ENCODE data around the gene ADISSP. TPM values are rescaled to one million over a fixed set of nuclear protein-coding genes. Genes with fewer than 3 reads are reported as not detected.
"Not testable (repeated sequence)": the region's sequence is repeated elsewhere in the genome, so short reads cannot be mapped to it uniquely, and the experiment has no call there.

The ADISSP gene
- total RNA-seq, 1 experiment from 2014 or later, result 110 TPM

DNA sequence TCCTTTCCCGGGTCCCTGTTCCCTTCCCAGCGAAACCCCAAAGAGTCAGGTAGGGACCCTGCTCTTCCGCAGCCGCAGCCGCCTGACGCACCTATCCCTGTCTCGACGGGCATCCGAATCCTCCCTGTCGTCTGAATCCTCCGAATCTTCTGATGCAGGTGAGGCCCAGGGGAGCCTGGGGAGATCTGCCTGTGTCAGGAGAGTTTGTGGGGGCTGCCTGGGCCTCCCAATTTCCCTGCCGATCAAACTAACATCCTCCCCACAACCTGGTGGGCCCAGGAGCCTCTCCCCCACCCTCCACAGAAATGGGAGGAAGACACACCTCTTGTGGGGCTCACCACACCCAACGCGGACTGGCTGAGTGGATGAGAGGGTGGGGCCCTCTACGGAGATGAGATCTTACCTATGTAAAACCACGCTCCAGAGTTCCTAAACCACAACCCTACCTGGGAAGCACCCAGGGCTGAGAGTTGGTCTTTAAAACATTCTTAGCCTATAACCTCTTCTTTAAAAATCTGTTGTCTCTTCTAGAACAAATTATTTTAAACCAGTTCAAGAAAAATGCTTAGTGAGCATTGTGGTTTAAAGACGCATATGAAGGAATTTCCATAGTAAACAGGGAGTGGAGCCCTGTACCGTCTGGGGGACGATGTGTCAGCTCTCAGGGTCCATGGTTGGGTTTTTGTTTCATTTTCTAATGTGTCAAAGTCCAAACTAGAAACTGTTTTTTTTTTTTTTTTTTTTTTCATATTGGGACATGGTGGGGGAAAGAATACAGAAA is 30.2 kb upstream of the ADISSP start:
- DNase-seq (ENCODE audit: low spot score), result peak; percentile 46

DNA sequence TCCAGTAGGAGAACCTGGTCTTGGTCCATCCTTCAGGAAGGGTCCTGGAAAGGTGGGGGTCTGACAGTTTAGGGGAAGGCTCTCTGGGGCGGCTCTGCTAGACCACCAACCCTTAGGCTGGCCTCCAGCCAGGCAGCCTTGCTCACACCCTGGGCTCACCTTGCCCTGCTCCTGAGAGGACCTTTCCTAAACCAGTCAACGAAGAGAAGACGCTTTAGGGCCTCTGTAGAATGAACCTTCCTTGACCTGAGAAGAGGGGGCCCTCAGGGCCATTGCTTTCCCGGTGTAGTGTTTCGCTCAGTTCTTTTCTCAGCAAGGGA is 29.6 kb upstream of the ADISSP start:
- no peak for DNase-seq (ENCODE audit: low spot score)

DNA sequence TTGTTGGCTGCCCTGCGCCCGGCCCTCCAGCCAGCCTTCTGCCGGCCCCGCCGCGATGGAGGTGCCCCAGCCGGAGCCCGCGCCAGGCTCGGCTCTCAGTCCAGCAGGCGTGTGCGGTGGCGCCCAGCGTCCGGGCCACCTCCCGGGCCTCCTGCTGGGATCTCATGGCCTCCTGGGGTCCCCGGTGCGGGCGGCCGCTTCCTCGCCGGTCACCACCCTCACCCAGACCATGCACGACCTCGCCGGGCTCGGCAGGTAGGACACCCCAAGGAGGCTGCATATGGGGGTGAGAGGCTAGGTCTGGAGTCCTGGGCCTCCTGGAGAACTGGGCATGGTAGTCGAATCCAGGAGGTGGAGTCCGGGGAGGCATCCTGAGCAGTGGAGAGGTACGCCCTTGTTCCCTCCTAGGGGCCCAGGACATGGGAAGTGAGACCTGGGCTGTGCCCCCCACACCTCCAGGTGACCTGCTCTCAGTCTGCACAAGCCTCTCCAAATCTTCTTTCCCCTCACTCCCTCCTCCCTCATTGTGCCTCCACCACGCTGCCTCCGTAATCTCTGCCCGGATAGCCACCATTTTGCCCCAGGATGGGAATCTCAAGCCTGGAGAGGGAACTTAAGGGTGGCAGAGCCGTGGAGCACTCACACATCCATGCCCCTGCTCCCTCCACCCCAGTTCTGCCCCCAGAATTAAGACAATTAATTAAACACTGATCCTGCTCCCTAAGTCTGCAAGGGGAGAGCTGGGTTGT is 29.1 kb upstream of the ADISSP start:
- peak; percentile 23 for DNase-seq (ENCODE audit: low spot score)

DNA sequence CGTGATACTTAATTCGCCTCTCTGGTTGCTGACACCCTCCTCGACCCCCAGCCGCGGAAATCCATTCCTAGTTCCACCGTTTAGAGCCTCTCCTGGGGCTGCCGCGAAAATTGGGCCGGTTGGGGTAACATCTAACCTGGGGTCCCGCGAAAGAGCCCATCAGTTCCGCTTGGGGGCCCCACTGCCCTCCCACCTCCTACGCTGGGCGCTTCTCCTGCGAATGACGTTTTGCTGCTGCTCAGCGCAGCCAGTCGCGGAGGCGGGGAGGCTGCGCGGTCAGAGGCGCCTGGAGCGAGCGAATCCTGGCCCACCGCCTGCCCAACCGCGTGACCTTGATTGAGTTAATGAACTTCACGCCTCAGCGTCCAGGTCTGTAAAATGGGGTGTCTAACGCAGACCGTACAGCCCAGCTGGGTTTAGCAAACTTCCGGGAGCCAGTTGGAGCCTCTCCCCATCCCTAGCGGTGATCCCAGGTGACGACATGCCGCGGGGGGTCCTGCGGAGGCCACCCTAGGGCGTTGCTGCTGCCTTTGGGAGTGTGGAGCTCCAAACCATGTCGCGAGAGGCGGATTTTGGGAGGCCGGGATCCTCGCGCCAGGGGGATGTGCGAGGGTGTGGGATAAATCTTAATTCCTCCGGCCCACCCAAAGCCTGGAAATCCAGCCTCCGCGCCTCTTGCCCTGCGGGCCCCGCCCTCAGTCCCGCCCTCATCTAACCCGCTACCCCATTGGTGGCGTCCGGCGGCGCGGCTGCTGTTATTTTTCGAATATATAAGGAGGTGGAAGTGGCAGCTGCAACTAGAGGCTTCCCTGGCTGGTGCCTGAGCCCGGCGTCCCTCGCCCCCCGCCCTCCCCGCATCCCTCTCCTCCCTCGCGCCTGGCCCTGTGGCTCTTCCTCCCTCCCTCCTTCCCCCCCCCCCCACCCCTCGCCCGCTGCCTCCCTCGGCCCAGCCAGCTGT is 28.2 kb upstream of the ADISSP start, which contains the start of gene CDC25B:
CDC25B (plus strand) TSS at position 800 of the 958 bp plus-strand sequence. CDS start 222 bp downstream, outside the sequence.
- peak; percentile 93 for DNase-seq (ENCODE audit: low spot score)

GRCh38 chr20:3794701-3795420 is 27.3 kb upstream of the ADISSP start:
- no peak for DNase-seq (ENCODE audit: low spot score)

GRCh38 chr20:3794168-3794567 is 26.6 kb upstream of the ADISSP start:
- not testable (repeated sequence) for DNase-seq (ENCODE audit: low spot score)

DNA sequence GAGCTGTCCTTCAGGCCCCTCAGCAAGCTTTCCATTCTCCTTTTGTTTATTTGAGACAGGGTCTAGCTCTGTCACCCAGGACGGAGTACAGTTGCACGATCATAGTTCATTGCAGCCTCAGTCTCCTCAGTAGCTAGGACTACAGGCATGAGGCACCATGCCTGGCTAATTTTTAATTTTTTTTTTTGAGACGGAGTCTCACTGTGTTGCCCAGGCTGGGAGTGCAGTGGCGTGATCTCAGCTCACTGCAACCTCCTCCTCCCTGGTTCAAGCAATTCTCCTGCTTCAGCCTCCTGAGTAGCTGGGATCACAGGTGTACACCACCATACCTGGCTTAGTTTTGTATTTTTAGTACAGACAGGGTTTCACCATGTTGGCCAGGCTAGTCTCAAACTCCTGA is 21.6 kb upstream of the ADISSP start:
- not testable (repeated sequence) for DNase-seq (ENCODE audit: low spot score)

GRCh38 chr20:3788685-3789155 is 21.2 kb upstream of the ADISSP start:
- peak; percentile 43 for DNase-seq (ENCODE audit: low spot score)

DNA sequence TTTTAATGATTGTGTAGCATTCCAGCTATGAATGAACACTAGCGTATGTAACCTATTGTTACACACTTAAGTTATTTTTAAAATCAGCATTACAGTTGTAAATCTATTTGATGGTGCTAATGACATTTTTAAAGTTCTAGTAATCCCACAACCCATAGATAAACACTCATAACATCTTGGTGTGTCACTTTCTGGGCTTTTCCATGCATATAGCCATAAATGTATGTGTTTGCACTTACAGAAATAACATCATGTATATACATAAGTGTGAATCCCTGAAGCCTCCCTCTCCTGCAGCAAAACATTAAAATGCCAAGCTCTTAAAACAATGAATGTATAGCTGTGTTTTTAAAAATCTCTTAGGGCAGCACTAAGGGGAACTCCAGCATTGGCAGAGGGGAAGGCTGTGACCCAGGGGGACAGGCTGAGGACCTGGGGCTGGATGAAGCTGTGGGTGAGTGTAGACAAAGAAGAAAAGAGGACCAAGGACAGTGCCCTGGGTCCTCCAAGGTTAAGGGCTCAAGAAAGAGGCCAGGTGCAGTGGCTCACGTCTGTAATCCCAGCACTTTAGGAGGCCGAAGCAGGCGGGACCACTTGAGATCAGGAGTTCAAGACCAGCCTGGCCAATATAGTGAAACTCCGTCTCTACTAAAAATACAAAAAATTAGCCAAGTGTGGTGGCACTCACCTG is 19.9 kb upstream of the ADISSP start:
- no peak for DNase-seq (ENCODE audit: low spot score)

DNA sequence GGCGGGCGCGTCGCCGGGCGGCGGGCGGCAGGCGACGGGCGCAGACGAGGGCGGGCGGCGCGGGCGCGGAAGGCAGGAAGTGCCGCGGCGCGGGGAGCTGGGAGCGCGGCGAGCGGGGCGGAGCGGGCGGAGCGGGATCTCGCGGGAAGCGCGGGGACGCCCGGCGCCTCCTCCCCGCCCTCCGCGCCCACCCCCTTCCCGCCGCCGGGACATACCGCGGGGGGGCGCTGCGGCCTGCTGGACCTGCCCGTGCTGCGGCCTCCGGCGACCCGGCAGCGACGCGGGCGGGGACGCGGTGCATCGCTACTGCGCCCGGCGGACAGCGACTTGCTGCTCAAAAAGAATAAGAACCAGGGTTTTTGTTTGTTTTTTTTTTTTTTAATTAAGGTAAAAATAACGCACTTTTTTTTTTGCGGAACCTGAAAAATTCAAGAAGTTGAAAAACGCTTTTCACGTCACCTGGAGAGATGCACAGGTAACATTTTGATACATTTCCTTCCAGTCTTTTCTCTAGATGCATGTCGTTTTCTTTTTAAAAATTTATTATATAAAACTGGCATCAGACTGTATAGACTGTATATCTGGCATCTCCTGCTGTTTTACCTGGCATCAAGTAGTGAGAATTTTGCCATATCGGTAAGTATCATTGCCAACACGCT is 19.2 kb upstream of the ADISSP start, which contains the start of gene CENPB:
CENPB (minus strand) TSS at position 76 of the 659 bp plus-strand sequence. CDS start 257 bp downstream, outside the sequence.
- DNase-seq (ENCODE audit: low spot score), result peak; percentile 68

- no peak for DNase-seq (ENCODE audit: low spot score)
These were observed 18.6 kb upstream of the ADISSP start for GRCh38 chr20:3786126-3786484.

DNA sequence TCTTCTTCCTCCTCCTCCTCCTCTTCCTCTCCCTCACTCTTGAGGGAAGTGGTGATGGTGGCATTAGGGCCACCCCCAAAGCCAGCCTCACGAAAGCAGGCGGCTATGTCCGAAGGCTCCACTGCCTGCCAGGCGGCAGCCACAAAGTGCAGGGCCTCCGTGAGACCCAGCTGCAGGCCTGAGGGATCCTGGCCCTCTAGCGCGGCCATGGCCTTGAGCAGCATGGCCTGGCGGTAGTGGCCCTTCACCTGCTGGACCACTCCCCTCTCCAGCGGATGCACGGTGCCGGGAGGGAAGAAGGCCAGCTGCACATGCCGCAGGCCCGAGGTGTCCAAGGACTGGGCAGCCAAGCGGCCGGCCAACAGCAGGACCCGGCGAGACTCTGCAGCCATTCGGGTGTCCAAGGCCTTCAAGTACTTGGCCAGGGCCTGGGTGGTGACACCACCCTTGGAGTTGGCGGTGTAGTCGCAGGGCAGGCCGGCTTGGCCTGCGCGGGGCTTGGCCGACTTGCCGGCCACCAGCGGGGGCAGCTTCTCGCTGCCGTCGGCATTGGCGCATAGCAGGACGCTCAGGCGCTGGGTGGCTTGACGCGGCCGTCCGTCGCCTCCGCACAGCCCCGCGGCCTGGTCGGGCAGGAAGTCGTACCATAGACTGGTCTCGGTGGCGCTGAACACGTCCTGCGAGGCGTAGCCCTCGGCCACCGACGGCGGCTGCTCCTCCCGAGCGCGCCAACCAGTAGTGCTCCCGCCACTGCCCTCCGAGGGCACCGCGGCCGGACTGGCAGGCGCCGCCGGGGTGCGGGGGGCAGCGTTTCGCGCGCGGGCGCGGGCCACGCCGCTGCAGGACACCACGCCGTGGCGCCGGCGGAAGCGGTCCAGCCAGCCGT is 17.9 kb upstream of the ADISSP start:
- DNase-seq (ENCODE audit: low spot score), result no peak

DNA sequence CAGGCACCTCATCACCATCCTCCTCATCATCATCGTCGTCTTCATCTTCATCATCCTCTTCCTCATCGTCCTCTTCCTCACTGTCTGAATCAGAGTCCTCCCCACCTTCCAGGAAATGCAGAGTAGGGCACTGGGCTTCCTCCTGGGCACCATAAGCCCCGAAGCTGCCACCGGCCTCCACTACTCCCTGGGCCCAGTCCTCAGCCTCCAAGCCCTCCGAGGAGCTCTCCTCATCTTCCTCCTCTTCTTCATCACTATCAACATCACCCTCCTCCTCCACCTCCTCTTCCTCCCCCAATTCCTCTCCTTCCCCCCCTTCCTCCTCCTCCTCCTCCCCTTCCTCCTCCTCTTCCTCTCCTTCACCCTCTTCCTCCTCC is 17.3 kb upstream of the ADISSP start:
- DNase-seq (ENCODE audit: low spot score), result no peak

DNA sequence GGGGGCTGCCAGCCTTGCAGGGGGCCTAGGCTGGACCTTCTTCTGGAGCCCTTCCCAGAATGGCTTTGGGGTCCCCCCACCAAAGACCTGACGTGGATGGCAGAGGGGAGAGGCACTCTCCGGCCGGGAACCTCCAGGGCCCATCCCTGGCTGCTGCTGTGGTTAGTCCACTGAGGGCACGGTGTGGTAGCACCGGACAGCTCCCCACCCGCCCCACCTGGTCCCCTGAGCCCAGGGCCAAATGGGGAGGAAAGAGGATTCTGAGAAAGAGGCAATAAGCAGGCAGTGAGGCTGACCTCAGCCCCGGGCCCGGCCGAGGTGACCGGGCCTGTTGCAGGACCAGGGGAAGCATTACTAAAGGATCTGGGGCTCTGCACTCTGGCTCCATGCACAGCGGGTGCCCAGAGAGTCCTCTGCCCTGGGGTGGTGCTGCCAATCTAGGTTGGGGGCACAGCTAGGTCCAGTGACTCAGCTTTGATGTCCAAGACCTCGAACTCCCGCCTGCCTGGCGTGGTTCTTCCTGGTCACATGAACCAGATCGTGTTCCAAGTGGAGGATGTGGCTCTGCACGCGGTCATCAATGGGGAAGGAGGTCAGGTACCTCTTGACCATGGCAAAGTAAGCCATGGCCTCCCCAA is 16.8 kb upstream of the ADISSP start:
- no peak for DNase-seq (ENCODE audit: low spot score)

DNA sequence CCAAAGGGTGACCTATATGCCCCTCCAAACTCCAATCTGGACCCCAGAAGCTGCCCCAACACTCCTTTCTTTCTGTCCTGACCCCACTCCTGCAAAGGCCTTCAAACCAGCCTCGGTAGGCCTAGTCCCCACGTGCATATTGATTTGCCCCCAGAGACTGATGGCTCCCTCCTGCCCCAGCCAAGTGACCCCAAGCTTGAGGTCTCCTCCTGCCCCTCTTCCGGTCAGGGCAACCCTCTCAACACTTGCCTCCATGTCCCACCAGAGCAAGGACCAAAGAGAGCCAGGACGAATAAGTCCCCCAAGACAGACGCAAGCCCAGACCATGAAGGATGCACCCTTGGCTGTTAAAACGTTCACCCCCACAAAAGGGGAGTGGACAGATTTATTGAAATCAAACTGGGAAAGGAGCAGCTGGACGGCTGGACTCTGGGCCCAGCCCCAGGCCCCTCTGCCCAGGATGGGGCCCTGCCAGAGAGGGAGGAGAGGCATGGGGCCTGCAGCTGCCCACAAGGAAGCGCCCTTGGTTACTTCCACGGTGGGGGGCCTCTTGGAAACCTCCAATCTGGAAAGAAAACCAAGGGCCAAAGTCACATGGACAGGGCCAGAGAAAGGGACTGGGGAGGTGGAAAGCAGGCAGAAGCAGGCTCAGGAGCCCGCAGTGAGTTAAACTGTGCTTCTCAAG is 16.1 kb upstream of the ADISSP start:
- no peak for DNase-seq (ENCODE audit: low spot score)

DNA sequence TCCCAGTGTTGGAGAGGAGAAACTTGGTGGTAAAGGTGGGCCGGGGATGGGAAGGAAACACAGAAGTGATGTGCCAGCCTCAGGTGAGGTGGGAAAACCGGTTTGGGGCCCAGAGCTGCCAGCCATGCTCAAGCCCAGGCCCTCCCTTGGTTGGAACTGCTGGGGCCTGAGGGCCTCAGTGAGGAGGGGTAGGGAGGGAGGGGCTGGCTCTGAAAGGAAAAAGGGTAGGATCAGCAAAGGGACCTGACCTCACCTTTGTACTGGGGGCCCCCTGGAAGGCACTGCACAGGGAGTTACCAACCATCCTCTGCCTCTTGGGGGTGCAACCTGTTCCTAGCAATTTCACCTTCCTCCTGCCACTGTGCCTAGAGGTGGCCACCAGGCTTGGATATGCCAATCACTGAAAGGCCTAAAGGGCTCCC is 15.5 kb upstream of the ADISSP start:
- DNase-seq (ENCODE audit: low spot score), result no peak

DNA sequence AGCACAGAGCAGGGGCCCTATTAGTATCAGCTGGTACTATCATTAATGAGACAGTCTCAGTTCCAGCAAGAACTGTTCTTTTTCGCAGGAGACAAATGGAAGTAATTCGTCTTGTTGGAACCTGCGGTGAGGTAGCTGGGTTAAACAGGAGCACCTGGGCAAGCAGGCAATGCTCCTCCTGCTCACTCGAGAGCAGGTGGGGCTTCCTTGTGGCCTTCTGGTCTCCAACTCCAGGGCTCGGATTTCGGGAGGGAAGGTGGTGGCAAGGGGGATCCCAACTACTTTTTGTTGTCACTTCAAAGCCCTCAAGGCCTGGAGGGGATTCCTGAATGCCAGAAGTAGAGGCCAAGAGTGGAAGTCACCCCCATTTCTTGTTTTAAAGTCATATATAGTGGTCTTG is 15.0 kb upstream of the ADISSP start:
- no peak for DNase-seq (ENCODE audit: low spot score)
